ENCODE data around the gene CAV3. TPM values are rescaled to one million over a fixed set of nuclear protein-coding genes. Genes with fewer than 3 reads are reported as not detected.

The CAV3 gene
- total and polyA plus RNA-seq, 9 donors: 0.15 to 0.23 TPM; not detected in 7

DNA sequence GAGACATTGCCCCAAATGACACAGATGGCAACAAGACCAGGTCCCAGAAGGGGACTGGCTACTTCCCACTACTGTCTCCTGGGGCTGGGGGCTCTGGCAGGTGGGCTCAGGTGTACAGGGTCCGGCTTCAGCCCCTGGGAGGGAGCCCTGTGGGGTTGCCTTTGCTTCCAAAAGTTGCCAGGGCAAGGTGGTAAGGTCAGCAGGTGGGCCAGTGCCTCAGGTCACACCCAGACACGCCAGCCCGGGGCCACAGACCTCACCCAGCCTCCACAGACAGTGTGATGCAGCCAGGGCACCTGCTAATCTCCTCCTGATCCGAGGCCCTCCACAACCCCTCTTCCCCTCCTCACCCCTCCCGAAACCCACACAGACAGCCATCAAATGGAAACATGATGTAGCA, 28.3 kb downstream of the CAV3 start:
- Histone ChIP-seq H3K9me3 (no peaks in the 10 kb centered on the region), H3K4me1 (ENCODE audit: insufficient read depth) (no peaks in the 10 kb centered on the region), H3K27me3 (no peaks in the 10 kb centered on the region), H3K4me3 (no peak overlapping the region), H3K36me3 (no peaks in the 10 kb centered on the region), H3K27ac (no peak overlapping the region)
- TF ChIP-seq EP300 (IDR thresholded peaks at IDR 0.05) (no peak), POLR2A (IDR thresholded peaks at IDR 0.05) (no peak)
- TF ChIP-seq, protein P1, sequence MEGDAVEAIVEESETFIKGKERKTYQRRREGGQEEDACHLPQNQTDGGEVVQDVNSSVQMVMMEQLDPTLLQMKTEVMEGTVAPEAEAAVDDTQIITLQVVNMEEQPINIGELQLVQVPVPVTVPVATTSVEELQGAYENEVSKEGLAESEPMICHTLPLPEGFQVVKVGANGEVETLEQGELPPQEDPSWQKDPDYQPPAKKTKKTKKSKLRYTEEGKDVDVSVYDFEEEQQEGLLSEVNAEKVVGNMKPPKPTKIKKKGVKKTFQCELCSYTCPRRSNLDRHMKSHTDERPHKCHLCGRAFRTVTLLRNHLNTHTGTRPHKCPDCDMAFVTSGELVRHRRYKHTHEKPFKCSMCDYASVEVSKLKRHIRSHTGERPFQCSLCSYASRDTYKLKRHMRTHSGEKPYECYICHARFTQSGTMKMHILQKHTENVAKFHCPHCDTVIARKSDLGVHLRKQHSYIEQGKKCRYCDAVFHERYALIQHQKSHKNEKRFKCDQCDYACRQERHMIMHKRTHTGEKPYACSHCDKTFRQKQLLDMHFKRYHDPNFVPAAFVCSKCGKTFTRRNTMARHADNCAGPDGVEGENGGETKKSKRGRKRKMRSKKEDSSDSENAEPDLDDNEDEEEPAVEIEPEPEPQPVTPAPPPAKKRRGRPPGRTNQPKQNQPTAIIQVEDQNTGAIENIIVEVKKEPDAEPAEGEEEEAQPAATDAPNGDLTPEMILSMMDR (IDR thresholded peaks at IDR 0.05): no peak
- intact Hi-C loops (cut with DNase I): loop anchor here in 2 of 4 donors (10.0 kb wide), 1 partner anchor 97 kb away; no protein-coding TSS in a partner anchor
- no peak for DNase-seq
- WGBS, 3 donors: 81 to 92% (median 86%) methylated on average over 5 of the region's 5 CpGs

DNA sequence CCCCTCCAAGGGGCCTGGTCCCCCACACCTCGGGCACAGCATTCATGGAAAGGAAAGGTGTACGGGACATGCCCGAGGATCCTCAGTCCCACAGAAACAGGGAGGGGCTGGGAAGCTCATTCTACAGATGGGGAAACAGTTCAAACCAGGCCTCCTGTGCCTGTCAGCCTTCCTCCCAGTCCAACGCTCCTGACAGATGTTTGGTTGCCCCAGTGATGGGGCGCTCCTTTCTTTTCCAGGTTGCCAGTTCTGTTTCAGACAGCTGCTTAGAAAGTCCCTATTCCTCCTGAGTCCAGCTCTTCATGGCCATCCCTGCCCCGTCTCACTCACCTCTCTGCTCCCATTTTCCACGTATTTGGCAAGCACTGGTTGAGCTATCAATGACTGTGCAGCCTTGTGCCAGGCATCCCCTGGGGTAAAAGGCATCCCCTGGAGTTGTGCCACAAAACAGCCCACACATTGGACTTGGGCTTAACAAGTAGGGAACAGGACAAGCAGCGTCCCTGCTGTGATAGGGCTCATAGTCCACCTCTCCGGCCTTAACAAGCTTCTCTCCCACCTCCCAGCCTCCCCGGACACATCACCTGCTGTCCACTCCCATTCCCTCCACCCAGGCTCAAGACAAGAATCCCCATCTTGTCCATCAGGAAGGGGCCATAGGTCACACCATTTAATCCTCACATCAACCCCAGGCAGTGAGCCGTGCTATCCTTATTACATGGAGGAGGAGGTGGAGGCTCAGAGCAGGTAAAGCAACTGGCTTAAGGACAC, 29.2 kb downstream of the CAV3 start:
- 86 to 87% (median 86%) methylated on average over 11 of the region's 11 CpGs for WGBS, 3 donors
- H3K27me3 ChIP-seq: no peaks in the 10 kb centered on the region
- H3K9me3 ChIP-seq: no peaks in the 10 kb centered on the region
- no peak overlapping the region for H3K4me3 ChIP-seq
- intact Hi-C loops (cut with DNase I): loop anchor here in 2 of 4 donors (10.0 kb wide), 1 partner anchor 98 kb away; no protein-coding TSS in a partner anchor
- peaks cover 6% of the 10 kb centered on the region for H3K4me1 ChIP-seq (ENCODE audit: insufficient read depth)
- no peak overlapping the region for H3K27ac ChIP-seq
- TF ChIP-seq, protein P1 (IDR thresholded peaks at IDR 0.05): no peak
- no peak for TF ChIP-seq EP300 (IDR thresholded peaks at IDR 0.05)
- no peak for TF ChIP-seq POLR2A (IDR thresholded peaks at IDR 0.05)
- H3K36me3 ChIP-seq: no peaks in the 10 kb centered on the region
- no peak for DNase-seq

DNA sequence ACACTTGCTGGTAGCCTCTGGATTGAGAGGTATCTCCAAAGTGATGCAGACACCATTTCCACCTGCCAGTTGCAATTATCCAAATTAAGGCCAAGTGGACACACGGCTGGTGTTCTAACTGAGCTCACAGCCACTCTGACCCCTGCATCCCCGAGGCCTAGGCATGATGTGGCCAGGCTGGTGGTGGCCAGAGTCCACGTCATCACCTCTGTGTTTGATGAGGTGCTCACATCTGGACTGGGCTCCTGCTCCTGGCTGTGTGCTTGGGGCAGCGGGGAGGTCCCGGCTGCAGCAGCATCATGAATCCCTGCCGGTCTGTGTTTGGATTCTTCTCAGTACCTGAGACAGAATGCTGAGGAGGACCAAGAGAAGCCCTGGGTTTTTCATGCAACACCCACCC, 30.9 kb downstream of the CAV3 start:
- no peak for DNase-seq
- Histone ChIP-seq H3K4me1 (ENCODE audit: insufficient read depth) (peaks cover 11% of the 10 kb centered on the region), H3K27ac (no peak overlapping the region), H3K27me3 (no peaks in the 10 kb centered on the region), H3K9me3 (no peaks in the 10 kb centered on the region), H3K4me3 (no peak overlapping the region), H3K36me3 (no peaks in the 10 kb centered on the region)
- WGBS, 3 donors: 92 to 94% (median 93%) methylated on average over 6 of the region's 6 CpGs
- intact Hi-C loops (cut with DNase I): loop anchor here in 2 of 4 donors (10.0 kb wide), 1 partner anchor 100 kb away; no protein-coding TSS in a partner anchor
- TF ChIP-seq EP300 (IDR thresholded peaks at IDR 0.05) (no peak), POLR2A (IDR thresholded peaks at IDR 0.05) (no peak)
- TF ChIP-seq, protein P1 (IDR thresholded peaks at IDR 0.05): no peak

DNA sequence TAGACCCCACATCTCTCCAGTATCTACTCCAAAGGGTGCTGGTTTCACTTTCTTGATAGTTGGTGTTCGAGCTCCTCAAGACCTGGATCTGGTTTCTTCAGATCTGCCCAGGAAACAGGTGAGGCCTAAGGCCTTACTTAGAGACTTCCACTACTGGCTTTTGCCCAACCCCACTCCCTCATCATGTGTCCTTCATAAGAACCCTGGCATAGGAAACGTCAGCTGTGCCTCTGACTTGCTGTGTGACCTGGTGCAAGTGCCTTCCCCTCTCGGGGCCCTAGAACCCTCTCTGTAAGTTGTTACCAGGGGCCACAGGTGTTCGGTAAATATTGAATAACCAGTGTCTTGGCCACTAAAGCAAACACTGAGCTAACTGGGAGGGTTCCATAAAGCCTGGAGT, 31.9 kb downstream of the CAV3 start:
- intact Hi-C loops (cut with DNase I): loop anchor here in 2 of 4 donors (10.0 kb wide), 1 partner anchor 101 kb away; no protein-coding TSS in a partner anchor
- peaks cover 11% of the 10 kb centered on the region for H3K4me1 ChIP-seq (ENCODE audit: insufficient read depth)
- no peak for DNase-seq
- no peaks in the 10 kb centered on the region for H3K27me3 ChIP-seq
- no peaks in the 10 kb centered on the region for H3K36me3 ChIP-seq
- H3K9me3 ChIP-seq: no peaks in the 10 kb centered on the region
- H3K27ac ChIP-seq: no peak overlapping the region
- WGBS, 3 donors: 77 to 85% (median 83%) methylated on average over 4 of the region's 4 CpGs
- TF ChIP-seq POLR2A (IDR thresholded peaks at IDR 0.05) (no peak), EP300 (IDR thresholded peaks at IDR 0.05) (no peak)
- TF ChIP-seq, protein P1 (IDR thresholded peaks at IDR 0.05): no peak
- H3K4me3 ChIP-seq: no peak overlapping the region

All from ovary (tissue), 9 donors.